PC-3 (cell line): ENCODE measurements around the gene SSH3.

Experiments used
- CTCF ChIP-seq: fragments of 300-600 bp; sonication (generic); conservative IDR thresholded peaks from 2 replicates; pipeline ENCODE4 v1.5.1; 2017; ENCODE audit warnings: antibody characterized with exemption, low read depth, mild to moderate bottlenecking, low read length
- EZH2phosphoT487 ChIP-seq: fragments of 300-600 bp; sonication (generic); IDR thresholded peaks from 2 replicates; pipeline ENCODE4 v1.6.1; 2018; ENCODE audit warnings: mild to moderate bottlenecking, antibody characterized with exemption, low read length, borderline replicate concordance

- TF ChIP-seq EZH2phosphoT487 (no peak), CTCF (no peak)
Observed at GRCh38 chr11:67320011-67320410, 16.7 kb downstream of the SSH3 start.
